22Rv1 (cell line): ENCODE measurements around the gene SLC27A3.

Experiments used
- CTCF ChIP-seq: fragments of 450-650 bp; IDR thresholded peaks from 2 replicates; pipeline ENCODE4 v1.5.1; 2017; ENCODE audit warnings: mild to moderate bottlenecking
- ZFX ChIP-seq: fragments of 450-650 bp; IDR thresholded peaks from 2 replicates; pipeline ENCODE4 v1.6.1; 2017; ENCODE audit warnings: antibody characterized with exemption, borderline replicate concordance

DNA sequence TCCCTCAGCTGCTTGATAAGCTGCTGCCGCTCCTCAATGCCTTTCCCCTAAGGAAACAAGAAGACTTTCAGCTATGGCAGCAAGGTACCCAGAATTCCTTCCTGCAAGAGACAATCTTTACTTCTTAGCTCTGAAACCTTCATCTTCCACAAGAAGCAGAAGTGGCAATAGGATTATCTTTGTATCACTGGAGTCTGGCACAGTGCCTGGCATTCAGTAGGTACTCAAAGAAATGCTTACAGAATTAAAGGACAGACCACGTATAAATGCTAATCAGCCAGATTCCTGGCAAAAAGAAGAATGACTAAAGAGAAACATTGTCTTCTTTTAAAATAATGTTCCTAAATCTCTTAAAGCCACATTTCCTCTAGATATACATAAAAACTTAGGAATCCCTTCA lies 43.7 kb downstream of the SLC27A3 start:
- TF ChIP-seq CTCF (no peak), ZFX (no peak)
